Urothelium cell line (cell line): ENCODE data around the gene SLCO3A1.
"Not testable (repeated sequence)": the region's sequence is repeated elsewhere in the genome, so short reads cannot be mapped to it uniquely, and the experiment has no call there.

Experiments used
- DNase-seq: peaks from one replicate; pipeline ENCODE4 v3.0.0; 2011; ENCODE audit warnings: low spot score, mixed read lengths
- FAIRE-seq: peaks from 2 replicates; lab custom pipeline; 2011; peaks lifted over from hg19 to GRCh38; lab: Jason Lieb, UNC

SLCO3A1 gene

GRCh38 chr15:91954292-91954691, 100.8 kb downstream of the SLCO3A1 start:
- DNase-seq = no peak
- no peak for FAIRE-seq

GRCh38 chr15:91956026-91956723, 102.7 kb downstream of the SLCO3A1 start:
- DNase-seq = no peak
- FAIRE-seq = no peak

DNA sequence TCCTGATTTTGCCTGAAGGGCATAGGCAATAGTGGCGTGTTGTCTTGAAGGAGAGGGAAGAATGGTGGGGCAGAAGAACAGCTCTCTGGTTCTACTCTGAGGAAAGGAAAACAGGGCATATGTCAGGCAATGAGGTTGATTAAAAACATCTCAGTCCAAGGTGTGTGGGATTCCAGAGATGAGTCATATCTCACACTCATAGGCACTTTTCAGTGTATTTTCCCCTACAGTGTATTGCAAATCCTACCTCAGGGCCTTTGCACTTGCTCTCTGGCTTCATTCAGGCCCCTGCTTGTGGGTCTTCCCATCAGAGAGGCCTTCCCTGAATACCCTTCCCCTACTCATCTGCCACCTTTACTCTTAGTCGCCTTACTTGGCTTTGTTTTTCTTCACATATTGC, 107.8 kb downstream of the SLCO3A1 start:
- FAIRE-seq (no peak), DNase-seq (no peak)

GRCh38 chr15:91963747-91964146, 110.2 kb downstream of the SLCO3A1 start:
- not testable (repeated sequence) for FAIRE-seq, DNase-seq

GRCh38 chr15:91965501-91966193, 112.1 kb downstream of the SLCO3A1 start:
- FAIRE-seq (peak; percentile 5), DNase-seq (peak; percentile 79)

GRCh38 chr15:91966194-91966552, 112.7 kb downstream of the SLCO3A1 start:
- DNase-seq = no peak
- FAIRE-seq = peak; percentile 59

GRCh38 chr15:91967935-91968606, 114.6 kb downstream of the SLCO3A1 start:
- DNase-seq = no peak
- FAIRE-seq = no peak

DNA sequence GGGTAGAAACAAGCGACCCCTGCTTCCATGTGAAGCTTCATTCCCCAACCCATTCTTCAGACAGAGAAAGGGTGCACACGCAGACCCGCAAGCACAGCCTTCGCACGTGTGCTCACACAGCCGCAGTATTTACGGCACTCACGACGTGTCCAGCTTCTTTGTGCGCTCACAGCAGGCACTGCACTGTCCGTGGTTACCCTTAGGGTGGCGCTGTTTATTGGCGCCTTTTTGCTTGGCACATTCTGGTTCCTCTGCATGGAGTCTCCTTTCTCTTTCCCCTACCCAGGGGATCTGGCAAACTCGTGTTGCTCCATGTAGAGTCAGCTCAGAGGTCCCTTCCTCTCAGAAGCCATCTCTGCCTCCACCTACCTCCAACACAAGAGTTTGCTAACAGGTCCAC, 115.1 kb downstream of the SLCO3A1 start:
- FAIRE-seq = no peak
- DNase-seq = no peak

- FAIRE-seq (no peak), DNase-seq (no peak)
Observed at GRCh38 chr15:91970142-91970541, 116.6 kb downstream of the SLCO3A1 start.

GRCh38 chr15:91973481-91973880, 120.0 kb downstream of the SLCO3A1 start:
- no peak for DNase-seq
- no peak for FAIRE-seq

GRCh38 chr15:91974321-91974720, 120.8 kb downstream of the SLCO3A1 start:
- FAIRE-seq = no peak
- DNase-seq = no peak

- FAIRE-seq (peak; percentile 56), DNase-seq (no peak)
Observed at GRCh38 chr15:91975241-91975978, 121.9 kb downstream of the SLCO3A1 start.

DNA sequence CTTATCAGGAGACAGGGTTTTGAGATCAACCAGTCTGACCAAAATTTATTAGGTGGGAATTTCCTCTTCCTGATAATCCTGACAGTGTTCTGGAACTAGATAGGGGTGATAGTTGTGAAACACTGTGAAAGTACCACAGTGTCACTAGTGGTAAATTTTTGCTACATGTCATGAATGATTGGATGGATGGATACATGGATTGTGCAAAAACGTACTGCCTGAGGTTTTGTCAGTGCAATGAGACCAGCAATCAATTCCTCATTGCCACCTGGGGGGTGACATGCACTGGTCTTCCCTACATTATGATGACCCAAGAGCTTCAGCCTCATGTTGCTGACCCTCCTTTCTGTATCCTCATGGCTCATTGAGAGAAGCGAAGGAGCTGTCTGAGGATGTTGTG, 123.5 kb downstream of the SLCO3A1 start:
- FAIRE-seq = no peak
- DNase-seq = no peak

DNA sequence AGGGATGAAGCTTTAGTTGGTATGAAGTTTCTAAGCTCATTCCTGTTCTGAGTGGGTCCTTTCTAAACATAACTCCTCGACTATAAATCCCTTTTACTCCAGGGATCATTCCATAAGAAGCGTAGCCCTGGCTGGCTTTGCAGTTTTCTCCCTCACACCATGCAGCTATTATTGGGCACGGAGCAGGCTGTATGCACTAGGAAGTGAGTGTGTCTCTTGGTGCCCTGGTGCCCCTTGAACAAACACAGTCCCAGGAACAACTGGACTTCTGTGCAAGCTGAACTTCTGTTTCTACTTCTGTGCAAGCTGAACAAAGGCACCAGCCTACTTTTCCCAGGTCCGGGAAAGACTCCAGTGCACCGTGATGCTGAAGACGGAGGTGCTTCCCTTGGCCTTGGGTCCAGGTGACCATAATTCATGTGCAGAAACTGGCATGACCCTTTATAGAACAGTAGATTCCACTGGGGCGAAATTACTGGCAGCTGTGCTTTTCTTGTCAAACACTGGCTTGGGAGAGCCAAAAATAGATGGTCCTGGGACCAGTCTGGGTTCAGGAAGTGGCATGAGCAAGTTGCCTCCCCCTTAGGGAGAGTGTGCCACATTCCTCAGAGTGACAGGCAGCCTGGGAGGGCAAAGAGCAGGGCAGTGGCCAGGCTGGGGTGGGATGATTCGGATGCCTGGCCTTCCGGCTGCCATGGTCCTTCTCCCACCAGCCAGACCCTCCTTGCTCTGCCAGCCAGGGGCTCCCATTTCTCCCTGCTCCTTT, 127.2 kb downstream of the SLCO3A1 start:
- DNase-seq (no peak), FAIRE-seq (no peak)

- DNase-seq = no peak
- FAIRE-seq = no peak
Observed at GRCh38 chr15:91981821-91982800, 128.6 kb downstream of the SLCO3A1 start.

- FAIRE-seq = no peak
- DNase-seq = no peak
Observed at GRCh38 chr15:91983729-91984340, 130.3 kb downstream of the SLCO3A1 start.

GRCh38 chr15:91985297-91985696, 131.8 kb downstream of the SLCO3A1 start:
- FAIRE-seq = peak; percentile 5

GRCh38 chr15:91988071-91988470, 134.6 kb downstream of the SLCO3A1 start:
- FAIRE-seq (no peak), DNase-seq (no peak)

More at GRCh38 chr15:91985297-91985696, 131.8 kb downstream of the SLCO3A1 start:
- DNase-seq = no peak

DNA sequence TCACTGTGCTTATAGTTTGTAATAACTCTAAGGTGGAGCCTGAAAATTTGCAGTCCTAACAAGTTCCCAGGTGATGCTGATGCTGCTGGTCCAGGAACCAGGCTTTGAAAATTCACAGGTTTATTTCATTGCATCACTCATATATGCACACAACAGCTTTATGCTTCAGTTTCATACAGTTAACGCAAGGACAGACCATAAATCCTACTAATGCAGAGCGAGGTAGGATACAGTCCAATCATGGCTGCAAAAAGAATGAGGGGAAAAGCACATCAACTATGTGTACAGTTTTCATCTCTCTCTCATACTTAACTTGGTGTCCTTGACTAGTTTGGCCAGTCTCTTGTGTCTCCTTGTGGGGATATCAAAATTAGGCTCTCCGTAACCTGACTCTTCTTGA, 135.1 kb downstream of the SLCO3A1 start:
- FAIRE-seq (no peak), DNase-seq (no peak)
